GF-D8 (cell line): ENCODE results near the gene TCERG1L.
"Not testable (repeated sequence)": the region's sequence is repeated elsewhere in the genome, so short reads cannot be mapped to it uniquely, and the experiment has no call there.

Experiments used
- DNase-seq: peaks from one replicate; lab custom pipeline; 2025; lab: John Stamatoyannopoulos, UW

Gene TCERG1L

DNA sequence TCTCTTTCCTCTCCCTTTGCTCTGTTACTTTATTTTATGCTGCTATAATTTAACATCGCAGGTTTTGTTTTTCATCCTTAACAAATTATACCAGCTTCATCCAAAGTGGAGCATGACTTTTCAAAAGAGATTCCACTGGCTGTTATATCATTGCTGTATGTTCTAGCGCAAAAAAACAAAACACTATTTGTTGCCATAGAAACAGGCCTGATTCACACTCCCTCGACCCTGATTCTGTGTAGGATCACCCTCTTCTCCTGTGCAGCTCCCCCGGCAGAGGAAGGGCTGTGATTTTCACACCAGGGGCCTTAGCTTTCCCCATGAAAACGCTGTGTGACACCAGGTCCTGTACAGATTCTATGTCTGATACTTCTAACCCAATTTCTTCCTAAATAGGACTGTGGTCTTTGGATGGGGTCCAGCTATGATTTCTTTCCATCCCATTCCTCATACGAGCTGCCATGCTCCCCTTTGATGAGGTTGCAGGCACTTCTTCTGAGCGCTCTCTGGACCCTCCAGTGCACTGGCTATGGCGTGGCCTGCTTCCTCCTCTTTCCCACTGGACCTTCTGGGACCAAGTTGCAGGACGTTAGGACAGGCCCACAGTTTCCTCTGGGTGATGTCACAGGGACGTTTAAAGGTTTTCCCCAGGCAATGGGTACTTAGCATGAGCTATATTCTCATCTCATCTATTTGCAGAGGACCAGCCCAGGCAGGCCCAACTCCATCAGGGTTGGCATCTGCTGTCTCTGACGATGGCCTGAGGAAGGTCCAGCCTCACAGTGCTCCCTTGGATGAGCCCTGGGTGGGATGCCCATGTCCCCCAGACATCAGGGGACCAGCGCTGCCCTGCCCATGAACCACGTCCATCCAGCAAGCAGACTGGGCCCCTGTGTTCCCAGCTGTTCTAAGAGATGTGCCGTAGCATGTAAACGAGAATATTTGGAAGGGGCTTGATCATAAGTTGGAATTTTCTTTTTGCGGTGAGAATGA lies 210.8 kb downstream of the TCERG1L start:
- DNase-seq: not testable (repeated sequence)

DNA sequence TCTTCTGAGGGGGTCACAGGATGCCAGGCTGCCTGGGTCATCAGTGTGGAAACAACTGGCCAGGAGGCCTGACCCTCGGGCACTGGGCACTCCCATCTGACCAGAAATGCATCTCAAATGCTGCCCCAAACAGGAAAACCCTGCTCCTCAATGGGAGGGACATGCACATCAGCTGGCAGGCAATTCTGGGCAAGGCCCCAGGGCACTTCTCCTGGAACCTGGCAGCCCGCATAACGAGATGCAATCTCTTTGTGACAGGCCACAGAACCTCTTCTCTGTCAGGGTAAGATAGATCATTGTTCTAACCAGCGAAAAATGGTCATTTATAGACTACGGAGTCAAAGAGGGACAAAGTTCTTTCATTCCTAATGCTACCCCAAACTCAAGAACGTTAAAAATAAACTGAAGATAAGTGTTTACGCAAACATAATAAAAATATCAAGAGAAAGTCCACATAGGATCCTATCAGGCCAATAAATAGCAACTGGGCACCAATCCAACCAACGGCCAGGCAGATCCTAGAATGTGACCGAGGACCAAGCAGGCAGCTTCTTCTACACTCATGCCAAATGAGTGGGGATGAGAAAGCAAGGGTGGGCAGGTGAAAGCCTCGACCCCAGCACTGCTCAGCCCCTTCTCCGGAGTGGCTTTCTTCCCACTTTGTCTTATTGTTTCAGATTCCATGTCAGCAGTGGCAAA lies 212.3 kb downstream of the TCERG1L start:
- no peak for DNase-seq

DNA sequence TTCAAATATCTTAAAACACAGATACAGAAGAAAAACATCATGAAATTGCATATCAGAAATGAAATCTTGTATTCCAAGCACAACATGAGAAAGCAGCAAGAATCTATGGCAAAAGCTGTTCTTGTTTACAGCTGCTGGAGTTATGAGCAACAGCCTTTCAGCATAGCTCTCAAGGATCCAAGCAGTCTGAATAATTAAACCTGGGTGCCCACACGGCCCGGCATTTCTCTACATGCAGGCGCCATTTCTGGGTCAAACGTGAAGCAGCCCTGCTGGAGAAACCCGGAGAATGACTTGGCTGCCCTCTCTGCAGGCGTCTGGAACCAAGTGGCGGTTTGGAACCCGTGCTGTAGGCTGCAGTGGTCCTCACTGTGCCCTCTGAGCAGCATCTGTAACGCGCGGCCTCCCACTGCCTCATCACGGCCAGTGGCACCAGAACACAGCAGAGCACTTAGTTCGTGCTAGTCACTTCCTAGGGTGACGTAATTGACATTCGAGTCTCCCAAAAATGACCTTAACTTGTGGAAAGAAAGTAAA lies 213.0 kb downstream of the TCERG1L start:
- DNase-seq: no peak

DNA sequence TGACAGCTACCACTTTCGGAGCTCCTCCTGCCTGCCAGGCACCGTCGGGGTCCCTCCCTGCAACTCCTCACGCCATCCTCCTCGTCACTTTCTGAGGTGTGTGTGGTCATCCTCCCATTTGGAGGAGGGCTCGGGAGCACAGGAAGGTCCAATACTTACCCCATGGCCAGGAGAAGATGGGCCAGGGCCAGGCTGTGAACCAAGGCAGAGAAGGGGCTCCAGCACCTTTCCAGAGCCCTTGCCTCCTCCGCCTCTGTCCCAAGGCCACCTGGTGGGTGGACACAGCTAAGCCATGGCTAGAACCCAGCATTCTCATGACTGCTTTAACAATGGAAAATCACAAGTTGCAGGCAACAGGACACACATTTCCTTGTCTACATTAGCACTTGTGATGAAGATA lies 215.5 kb downstream of the TCERG1L start:
- no peak for DNase-seq

DNA sequence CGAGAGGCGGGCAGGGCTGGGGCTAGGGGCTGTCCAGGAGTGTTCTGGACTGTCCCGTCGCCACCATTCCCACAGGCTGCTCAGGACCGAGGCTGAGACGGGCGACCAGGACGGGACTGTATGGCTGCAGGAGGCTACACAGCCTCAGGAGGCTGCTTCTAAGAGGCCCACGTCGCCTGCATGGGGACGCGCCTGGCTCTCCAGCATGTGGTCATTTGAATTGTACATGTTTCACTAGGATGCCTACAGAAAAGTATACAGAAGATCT lies 216.3 kb downstream of the TCERG1L start:
- no peak for DNase-seq

DNA sequence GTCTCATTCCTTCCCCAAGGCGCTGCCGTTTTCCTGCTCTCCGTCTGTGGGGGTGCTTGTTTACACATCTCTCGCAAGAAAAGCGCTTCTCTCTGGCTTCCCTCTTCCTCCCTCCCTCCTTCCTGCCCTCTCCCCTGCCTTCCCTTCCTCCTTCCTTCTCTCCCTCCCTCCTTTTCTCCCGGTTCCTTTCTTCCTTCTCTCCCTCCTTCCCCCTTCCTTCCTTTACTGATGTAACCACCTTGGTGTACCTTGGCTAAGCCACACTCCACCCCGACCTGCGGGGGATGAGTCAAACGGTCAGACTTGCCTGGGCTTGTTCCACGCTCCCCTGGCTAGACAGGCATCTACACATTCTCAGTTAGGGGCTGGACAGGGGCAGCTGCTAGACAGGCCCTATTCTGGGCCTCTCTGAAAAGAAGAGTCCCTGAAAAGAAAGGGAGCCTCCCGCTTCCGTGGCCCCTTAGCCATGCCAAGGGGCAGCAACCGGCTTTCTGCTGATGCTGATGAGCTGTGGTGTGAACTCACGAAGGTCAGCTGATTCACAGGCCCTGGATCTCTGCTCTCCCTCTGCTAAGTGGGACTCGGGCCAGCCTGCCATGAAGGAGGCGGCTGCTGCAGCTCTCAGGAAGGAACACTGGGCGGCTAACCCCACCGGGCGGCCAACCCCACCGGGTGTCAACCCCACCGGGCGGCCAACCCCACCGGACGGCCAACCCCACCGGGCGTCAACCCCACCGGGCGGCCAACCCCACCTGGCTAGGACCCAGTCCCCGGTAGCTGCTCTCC lies 216.8 kb downstream of the TCERG1L start:
- no peak for DNase-seq

DNA sequence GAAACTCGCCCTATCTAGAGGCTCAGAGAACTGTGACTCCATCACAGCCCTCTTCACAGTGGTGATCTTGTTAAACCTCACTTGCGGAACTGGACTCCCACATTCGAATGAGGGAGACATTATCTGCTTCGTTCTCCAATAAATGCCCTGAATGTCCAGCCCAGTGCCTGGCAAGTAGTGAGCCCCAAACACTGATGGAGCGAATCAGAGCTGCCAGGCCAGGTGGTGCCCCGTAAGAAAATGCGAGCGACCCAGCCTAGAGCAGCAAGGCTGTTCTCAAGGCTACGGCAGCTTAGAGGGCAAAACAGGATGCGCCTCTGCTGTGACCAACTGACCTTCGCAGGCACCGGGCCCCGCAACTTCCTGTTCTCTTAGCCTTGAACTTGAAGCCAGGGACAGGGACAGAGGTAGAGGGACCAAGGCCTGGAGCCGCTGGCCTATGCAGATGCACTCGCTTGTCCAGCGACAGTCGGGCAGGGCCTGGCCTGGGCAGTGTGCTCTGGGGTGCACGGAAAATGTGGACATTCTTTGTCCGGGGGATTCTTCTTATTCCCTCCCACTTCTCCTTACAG lies 217.6 kb downstream of the TCERG1L start:
- DNase-seq: no peak

DNA sequence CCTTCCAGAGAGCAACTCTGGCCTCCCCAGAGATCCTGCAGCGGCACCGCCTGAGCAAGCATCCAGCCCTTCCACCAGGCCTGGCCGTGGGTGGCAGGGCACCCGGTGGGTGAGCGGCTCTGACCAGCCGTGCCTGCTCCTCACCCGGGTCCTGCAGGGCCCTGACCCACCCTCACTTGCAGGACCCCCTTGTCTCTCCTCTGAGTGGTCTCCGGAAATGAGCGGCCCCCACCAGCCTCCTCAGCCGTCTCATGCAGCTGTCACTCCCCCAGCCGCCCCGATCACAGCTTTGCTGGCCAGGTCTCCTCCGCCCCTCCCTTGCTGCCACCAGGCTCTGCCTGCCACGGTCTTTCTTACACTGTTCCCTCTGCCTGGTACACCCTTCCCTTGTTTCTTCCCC lies 218.2 kb downstream of the TCERG1L start:
- no peak for DNase-seq

DNA sequence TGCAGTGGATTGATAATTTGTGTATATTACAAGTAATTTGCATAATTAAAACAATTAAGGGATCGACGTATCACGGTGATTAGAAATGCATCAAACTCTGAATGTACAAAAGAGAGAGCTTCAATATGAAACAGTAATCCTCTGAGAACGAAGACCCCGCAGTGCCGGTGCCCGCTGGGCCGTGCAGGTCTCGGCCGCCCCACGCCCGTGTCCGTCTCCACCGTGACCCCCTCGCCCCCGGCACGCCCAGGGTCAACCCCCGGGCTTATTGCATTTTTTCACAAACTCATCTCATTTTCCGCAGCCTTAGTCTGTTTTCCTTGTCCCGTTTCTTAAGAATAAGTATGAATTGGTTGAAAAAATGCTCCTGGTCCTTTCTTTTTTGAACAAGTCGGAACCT lies 218.6 kb downstream of the TCERG1L start:
- DNase-seq: no peak

DNA sequence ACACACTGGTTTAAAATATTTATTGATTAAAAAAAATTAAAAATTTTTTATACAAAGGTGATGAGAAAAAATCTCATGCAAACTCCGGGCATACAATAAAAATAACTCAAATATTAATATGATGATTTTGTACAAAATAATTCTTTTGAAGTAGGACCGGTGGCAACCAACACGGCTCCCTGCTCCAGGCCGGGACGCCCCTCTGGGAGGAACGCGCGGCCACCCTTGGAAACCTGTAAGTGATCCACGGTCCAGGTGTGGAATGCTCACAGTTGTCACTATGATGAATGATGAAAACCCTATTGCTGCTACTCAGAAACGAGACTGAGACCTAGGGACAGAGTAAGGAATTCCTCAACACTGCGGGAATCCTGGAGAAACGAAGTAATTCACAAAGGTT lies 219.1 kb downstream of the TCERG1L start:
- no peak for DNase-seq

DNA sequence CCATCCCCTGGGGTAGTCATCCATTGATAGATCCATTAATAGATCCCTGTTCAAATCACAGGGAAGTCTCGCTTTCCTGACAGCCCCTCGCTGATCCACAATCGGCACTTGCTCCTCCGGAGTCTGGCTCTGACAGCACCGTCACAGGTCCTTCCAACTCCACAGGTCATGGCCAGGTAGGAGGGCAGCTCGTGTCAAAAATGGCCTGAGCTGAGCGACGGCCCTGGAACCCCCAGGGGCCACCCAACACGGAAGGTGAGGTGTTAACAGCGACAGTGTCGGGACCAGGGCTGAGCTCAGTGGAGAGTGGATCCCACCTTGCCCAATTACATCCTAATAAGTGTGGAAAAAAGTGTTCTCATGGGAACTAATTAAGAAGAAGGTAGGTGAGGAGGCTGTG lies 219.8 kb downstream of the TCERG1L start:
- DNase-seq: no peak

DNA sequence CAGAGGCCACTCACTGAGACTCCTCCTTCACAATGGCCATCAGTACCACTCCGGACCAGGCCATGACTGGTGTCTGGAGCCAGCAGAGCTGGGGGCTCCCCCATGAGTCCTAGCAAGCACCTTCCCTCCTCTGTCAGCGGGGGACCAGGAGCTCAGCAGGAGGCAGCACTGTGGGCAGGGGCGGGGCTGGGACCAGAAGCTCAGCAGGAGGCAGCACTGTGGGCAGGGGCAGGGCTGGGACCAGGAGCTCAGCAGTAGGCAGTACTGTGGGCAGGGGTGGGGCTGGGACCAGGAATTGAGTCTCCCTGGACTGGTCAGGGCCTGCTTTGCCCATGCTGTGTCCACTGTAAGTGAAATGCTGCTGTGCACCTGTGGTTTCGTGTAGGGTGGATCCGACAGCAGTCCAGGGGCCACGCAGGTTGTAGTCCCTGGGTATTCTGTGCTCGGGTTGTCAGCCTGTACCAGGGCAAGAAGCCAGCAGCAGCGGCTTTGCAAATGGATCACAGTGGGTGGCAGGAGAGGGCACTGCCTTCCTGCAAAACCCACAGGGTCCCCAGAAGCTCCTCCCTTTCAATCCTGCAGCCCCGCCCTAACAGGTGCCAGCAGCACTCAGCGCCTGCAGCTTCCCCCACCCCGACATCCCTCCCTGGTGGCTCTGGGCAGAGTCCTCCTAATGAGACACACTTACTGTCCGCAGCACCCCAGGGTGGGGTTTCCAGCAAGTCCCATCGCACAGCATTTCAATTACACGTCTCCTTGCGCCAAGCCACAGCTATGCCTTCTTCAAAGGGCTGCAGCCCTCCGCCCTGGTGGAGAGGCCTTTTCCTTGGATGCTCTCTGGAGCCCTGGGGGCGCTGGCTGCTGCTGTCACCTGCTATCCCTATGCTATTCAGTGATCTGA lies 220.5 kb downstream of the TCERG1L start:
- no peak for DNase-seq

DNA sequence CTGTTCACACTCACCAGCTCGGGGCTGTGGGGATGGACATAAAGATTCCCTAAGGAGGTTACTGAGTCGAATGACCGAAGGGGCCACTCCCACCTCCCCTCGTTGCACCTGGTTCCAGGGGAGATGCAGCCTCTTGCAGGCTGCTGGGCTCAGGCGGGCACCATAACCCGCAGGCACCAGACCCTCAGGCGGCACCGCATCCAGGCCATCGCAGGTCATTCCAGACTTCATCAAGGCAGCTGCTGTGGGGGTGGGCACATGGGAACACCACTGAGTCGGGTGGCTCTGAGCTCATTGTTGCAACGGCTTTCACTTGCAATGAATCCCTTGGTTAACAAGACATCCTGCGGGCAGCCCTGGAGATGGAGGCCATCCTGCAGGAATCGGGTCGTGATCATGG lies 221.7 kb downstream of the TCERG1L start:
- no peak for DNase-seq

DNA sequence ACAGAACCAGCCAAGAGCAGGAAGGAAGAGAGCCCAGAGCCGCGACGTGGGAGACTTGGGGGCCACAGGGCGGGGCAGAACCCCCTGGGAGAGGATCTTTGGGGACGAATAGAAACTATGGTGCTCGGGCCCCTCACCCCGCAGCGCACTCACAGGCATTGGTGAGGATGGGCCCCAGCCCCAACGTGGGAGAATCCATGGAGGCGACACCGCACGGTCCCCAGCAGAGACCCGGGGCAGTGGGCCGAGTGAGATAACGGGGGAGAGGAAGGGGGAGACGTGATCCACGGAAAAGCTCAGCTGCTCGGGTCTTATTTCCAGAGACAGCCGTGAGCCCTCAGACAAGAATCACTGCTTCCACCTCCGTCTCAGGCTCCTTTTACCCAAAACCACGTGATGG lies 222.4 kb downstream of the TCERG1L start:
- no peak for DNase-seq

DNA sequence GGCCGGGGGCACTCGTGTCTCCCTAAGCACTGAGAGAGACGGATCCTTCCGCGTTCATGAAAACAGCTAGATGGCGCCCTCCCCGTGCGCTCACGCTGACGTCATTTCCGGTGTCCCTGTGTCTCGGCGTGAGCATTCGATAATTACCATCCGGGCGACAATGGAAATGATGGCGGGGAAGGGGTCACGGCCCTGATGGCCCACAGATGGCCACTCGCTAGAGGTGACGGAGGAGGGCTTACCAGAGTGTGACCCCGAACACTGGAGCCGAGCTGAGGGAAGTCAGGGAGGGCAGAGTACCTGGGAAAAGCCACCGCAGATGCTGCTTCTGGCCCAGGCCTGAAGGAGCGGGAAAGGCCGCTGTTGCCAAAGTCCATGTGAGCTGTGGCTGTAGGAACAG lies 222.9 kb downstream of the TCERG1L start:
- DNase-seq: no peak

DNA sequence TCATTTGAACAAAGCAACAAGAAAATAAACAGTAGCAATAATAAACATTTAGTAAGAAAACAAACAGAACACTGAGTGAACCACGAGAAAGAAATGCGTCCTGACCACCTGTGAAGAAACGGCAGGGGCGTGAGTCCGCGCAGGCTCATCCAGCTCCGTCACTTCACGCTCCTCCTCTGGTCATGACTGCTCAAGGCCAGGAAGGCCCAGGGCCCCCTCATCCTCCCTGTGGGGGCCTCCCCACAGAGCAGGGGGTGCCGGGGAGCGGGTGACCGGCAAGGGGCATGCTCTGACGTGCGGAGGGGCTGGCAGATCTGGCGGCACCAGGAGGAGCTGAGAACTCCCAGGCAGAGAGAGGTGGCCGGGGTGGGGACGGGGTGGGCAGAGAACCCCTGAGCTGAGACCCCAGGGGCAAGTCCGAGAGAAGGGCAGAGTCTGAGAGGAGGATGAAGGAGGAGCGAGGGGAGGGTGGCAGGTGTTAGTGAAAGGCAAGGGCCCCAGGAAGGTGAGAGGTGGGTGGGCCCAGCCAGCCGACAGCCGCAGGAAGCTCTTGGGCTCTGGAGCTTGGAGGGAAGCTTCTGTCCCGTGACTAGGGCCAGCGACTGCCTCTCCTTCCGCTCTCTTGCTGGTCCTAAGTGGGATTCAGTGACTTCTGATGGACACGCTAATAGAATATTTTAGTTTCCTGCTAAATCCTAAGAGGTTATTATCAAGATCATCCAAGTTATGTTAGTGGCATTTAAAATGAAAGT lies 223.9 kb downstream of the TCERG1L start:
- DNase-seq: no peak

DNA sequence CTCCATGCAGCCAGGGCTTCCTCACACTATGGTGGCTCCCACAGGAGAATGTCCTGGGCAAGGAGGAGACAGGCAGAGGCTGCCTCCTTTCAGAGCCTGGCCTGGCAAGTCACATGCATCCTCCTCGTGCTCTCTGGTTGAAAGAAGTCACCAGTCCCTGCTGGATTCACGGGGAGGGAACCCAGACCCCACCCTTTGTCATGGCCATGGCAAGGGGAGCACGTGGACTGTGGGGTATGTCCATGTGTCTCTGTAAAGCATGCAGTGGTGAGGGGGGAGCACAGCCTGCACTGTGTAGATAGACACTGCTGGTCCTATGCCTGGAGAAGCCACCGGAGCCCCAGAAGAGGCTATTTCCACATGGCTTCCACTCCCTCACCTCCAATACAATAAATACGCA lies 225.0 kb downstream of the TCERG1L start:
- DNase-seq: no peak

DNA sequence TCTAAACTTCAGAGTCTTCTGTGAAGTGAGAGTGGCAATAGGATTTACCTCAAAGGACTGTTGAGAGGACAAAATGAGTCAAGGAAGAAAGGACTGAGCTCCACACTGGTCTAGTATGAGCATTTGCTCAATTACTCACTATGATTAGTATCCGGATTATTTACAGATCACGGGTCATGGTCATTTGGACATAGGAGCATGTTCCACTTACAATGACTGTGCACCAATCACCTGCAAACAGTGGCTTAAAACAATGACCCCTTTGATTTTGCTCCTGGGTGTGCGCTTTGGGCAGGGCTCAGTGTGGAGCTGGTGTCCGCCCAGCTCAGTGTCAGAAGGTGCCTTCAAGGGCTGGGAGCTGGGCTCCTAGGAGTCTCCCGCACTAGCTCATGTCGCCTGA lies 225.4 kb downstream of the TCERG1L start:
- DNase-seq: no peak

DNA sequence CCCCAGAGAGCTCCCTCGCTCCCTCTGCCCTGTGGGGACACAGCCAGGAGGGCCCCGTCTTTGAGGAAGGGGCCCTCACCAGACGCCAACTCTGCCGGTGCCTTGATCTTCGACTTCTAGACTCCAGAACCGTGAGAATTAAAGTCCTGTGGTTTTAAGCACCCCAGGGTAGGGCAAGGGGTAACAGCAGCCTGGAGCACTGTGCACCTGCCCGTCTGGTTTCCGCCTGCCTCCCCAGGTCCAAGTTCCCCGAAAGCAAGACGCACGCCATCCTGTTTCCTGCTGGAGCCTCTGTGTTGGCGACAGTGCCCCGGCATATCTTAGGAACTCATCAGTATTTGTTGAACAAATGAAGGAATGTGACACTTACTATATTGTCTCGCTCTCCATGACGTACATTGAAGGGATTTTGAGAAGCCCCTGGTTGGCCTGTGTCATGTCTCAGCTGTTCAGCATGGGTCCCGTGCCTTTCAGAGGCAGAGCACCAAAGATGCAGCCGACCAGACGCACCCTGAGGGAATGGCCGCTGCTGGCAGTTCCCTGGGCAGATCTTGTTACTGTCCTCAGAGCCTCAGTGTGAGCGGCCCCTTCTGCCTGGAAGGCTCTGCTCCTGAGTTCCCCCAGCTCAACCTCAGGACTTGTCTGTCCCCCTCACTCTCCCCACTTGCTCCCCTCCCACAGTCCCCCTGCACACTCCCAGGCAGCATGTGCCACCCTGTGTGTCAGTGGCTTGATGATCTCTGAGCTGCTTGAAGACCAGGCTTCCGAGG lies 226.2 kb downstream of the TCERG1L start:
- DNase-seq: no peak

DNA sequence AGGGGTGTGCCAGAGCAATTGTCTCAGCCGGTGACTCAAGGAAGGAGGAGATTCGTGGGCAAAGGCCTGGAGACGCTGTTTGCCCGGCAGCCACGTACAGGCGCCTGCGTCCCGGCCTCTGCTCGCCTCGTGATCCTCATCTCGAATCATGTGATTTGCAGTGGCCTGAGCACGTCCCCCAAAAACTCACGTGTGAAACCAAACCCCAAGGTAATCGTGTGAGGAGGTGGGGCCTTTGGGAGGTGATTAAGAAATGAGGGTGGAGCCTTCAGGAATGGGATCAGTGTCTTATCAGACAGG lies 226.8 kb downstream of the TCERG1L start:
- DNase-seq: no peak
